ENCODE data around the gene ESPL1. TPM values are rescaled to one million over a fixed set of nuclear protein-coding genes. Genes with fewer than 3 reads are reported as not detected.

Gene ESPL1
- total RNA-seq, 1 experiment from 2014 or later, result 61.4 TPM

DNA sequence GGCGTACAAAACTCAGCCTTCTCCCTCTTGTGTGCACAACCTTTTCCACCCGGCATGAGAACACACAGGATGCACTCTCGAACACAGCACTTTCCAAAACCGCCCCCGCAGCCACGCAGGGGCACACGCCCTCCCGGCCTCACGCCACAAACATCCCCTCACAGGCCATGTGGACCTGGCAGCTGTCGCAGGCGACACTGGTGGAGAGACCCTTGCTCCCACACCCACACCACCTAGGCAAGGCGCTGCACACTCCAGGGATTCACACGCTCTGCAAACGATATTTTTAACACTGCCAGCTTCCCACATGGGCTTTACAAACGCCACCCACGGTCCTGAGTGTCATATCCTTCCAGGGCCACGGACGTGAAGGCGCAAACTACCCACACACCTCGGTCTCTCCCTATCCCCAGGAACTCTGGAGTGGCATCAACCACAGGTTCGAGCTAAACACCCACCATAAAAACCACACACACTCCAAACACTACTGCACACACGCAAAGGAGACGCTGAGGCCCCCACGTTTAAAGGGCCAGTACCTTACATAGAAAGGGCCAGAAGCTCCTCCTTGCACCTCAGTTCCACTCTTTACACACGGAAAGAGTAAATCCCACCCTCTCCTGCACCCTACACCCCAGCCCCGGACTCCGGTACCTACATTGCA, 48.7 kb upstream of the ESPL1 start:
- peaks cover 2% of the 10 kb centered on the region; the same call in 1 of the 2 replicates for H3K36me3 Mint-ChIP-seq
- H3K27ac Mint-ChIP-seq, result peak overlapping the region; percentile 28; the same call in 1 of the 2 replicates
- ChIA-PET POLR2A (interaction anchor here (0.9 to 1.3 kb wide), 3 partner anchors 12 to 32 kb away, joined by 6 read pairs; a partner anchor contains a TSS), CTCF (interaction anchor here (0.7 to 12.2 kb wide), 14 partner anchors 7 to 202 kb away, joined by 3 to 333 read pairs (median 9); partner anchors contain the start of genes ESPL1 and SP1)
- DNase-seq (ENCODE audit: low spot score), result no peak
- peaks cover 7% of the 10 kb centered on the region; the same call in 1 of the 2 replicates for H3K27me3 Mint-ChIP-seq (ENCODE audit: low read depth)
- no peak for ATAC-seq
- H3K4me3 Mint-ChIP-seq, result peak overlapping the region; percentile 90
- peaks cover 75% of the 10 kb centered on the region for H3K4me1 Mint-ChIP-seq
- TF ChIP-seq EMX1 (CRISPR knock-in tag; IDR thresholded peaks at IDR 0.05), result no peak
- TF ChIP-seq ZNF416 (CRISPR knock-in tag; IDR thresholded peaks at IDR 0.05), result no peak
- TF ChIP-seq CBFB (CRISPR knock-in tag; IDR thresholded peaks at IDR 0.05; ENCODE audit: low read depth), result no peak
- TF ChIP-seq, protein P1, sequence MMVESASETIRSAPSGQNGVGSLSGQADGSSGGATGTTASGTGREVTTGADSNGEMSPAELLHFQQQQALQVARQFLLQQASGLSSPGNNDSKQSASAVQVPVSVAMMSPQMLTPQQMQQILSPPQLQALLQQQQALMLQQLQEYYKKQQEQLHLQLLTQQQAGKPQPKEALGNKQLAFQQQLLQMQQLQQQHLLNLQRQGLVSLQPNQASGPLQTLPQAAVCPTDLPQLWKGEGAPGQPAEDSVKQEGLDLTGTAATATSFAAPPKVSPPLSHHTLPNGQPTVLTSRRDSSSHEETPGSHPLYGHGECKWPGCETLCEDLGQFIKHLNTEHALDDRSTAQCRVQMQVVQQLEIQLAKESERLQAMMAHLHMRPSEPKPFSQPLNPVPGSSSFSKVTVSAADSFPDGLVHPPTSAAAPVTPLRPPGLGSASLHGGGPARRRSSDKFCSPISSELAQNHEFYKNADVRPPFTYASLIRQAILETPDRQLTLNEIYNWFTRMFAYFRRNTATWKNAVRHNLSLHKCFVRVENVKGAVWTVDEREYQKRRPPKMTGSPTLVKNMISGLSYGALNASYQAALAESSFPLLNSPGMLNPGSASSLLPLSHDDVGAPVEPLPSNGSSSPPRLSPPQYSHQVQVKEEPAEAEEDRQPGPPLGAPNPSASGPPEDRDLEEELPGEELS (CRISPR knock-in tag; IDR thresholded peaks at IDR 0.05), result no peak
- no peak for TF ChIP-seq SP1 (CRISPR knock-in tag; conservative IDR thresholded peaks at IDR 0.05)
- TF ChIP-seq, protein P2, sequence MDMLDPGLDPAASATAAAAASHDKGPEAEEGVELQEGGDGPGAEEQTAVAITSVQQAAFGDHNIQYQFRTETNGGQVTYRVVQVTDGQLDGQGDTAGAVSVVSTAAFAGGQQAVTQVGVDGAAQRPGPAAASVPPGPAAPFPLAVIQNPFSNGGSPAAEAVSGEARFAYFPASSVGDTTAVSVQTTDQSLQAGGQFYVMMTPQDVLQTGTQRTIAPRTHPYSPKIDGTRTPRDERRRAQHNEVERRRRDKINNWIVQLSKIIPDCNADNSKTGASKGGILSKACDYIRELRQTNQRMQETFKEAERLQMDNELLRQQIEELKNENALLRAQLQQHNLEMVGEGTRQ (CRISPR knock-in tag; IDR thresholded peaks at IDR 0.05), result no peak
- no peak for TF ChIP-seq NR2C2 (CRISPR knock-in tag; IDR thresholded peaks at IDR 0.05)
- TF ChIP-seq ATF1 (CRISPR knock-in tag; IDR thresholded peaks at IDR 0.05), result no peak
- no peak for TF ChIP-seq TP53 (CRISPR knock-in tag; IDR thresholded peaks at IDR 0.05)
- TF ChIP-seq TEAD1 (CRISPR knock-in tag; IDR thresholded peaks at IDR 0.05), result no peak
- TF ChIP-seq, protein P3, sequence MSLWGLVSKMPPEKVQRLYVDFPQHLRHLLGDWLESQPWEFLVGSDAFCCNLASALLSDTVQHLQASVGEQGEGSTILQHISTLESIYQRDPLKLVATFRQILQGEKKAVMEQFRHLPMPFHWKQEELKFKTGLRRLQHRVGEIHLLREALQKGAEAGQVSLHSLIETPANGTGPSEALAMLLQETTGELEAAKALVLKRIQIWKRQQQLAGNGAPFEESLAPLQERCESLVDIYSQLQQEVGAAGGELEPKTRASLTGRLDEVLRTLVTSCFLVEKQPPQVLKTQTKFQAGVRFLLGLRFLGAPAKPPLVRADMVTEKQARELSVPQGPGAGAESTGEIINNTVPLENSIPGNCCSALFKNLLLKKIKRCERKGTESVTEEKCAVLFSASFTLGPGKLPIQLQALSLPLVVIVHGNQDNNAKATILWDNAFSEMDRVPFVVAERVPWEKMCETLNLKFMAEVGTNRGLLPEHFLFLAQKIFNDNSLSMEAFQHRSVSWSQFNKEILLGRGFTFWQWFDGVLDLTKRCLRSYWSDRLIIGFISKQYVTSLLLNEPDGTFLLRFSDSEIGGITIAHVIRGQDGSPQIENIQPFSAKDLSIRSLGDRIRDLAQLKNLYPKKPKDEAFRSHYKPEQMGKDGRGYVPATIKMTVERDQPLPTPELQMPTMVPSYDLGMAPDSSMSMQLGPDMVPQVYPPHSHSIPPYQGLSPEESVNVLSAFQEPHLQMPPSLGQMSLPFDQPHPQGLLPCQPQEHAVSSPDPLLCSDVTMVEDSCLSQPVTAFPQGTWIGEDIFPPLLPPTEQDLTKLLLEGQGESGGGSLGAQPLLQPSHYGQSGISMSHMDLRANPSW (CRISPR knock-in tag; conservative IDR thresholded peaks at IDR 0.05; ENCODE audit: low read depth), result no peak
- no peak for TF ChIP-seq ZNF317 (CRISPR knock-in tag; IDR thresholded peaks at IDR 0.05; ENCODE audit: borderline replicate concordance, low read depth)
- no peak for TF ChIP-seq MXD4 (CRISPR knock-in tag; IDR thresholded peaks at IDR 0.05; ENCODE audit: borderline replicate concordance)
- no peak for TF ChIP-seq RELA (CRISPR knock-in tag; IDR thresholded peaks at IDR 0.05; ENCODE audit: borderline replicate concordance)
- TF ChIP-seq MYBL2 (CRISPR knock-in tag; IDR thresholded peaks at IDR 0.05), result no peak
- TF ChIP-seq, protein P4, sequence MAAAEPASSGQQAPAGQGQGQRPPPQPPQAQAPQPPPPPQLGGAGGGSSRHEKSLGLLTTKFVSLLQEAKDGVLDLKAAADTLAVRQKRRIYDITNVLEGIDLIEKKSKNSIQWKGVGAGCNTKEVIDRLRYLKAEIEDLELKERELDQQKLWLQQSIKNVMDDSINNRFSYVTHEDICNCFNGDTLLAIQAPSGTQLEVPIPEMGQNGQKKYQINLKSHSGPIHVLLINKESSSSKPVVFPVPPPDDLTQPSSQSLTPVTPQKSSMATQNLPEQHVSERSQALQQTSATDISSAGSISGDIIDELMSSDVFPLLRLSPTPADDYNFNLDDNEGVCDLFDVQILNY (CRISPR knock-in tag; IDR thresholded peaks at IDR 0.05), result no peak
- no peaks in the 10 kb centered on the region for H3K9me3 Mint-ChIP-seq

DNA sequence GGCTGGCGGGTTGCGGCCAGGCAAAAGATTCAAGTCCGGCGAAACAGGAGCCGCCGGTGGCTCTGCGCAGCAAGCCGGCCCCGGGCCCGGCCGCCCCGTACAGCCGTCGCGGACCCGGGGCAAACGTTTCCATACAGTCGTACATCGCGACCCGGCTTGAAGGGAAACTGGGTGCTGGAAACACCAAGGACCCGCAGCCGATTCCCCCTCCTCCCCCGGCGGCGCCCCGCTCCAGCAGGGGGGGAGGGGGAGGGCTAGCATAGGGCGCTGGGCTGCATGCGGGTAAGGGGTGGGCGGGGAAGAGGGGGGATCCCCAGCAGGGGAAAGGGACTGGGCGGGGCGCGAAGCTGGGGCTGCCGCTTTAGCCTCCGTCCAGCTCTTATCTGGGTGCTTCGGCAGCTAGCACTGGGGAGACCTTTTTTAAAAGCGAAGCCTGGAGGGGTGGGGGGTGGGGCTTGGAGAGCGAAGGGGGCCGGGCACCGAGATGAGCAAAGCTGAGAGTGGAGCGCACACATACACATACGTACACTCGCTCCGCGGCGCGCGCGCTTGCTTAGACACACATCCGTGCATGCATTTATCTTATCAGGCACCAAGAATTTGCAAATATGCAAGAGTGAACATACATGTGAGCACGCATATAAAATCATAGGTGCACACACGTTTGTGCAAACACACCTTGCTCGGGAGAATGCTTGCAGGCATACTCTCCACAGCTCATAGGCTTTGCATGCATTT, 48.0 kb upstream of the ESPL1 start:
- peak overlapping the region; percentile 90 for H3K4me3 Mint-ChIP-seq
- ATAC-seq (peak; percentile 0), DNase-seq (ENCODE audit: low spot score) (peak; percentile 67)
- H3K9me3 Mint-ChIP-seq, result no peaks in the 10 kb centered on the region
- peak overlapping the region; percentile 98 for H3K27ac Mint-ChIP-seq
- POLR2A ChIA-PET, result interaction anchor here (0.9 to 2.4 kb wide), 5 partner anchors 11 to 40 kb away, joined by 3 to 7 read pairs (median 6); partner anchors contain the start of genes CSAD and ZNF740
- peaks cover 75% of the 10 kb centered on the region for H3K4me1 Mint-ChIP-seq
- CTCF ChIA-PET, result interaction anchor here (0.6 to 2.7 kb wide), 17 partner anchors 8 to 201 kb away, joined by 3 to 15 read pairs (median 7); partner anchors contain the start of genes ESPL1, PFDN5 and SP1
- H3K27me3 Mint-ChIP-seq (ENCODE audit: low read depth), result peaks cover 7% of the 10 kb centered on the region; the same call in 1 of the 2 replicates
- no peaks in the 10 kb centered on the region for H3K36me3 Mint-ChIP-seq
- TF ChIP-seq ZNF232 (CRISPR knock-in tag; IDR thresholded peaks at IDR 0.05), result 0 out of 2 replicates have a peak, but pooled peaks have one; percentile 28
- TF ChIP-seq NR1H2 (CRISPR knock-in tag; IDR thresholded peaks at IDR 0.05), result no peak
- TF ChIP-seq, protein P5, sequence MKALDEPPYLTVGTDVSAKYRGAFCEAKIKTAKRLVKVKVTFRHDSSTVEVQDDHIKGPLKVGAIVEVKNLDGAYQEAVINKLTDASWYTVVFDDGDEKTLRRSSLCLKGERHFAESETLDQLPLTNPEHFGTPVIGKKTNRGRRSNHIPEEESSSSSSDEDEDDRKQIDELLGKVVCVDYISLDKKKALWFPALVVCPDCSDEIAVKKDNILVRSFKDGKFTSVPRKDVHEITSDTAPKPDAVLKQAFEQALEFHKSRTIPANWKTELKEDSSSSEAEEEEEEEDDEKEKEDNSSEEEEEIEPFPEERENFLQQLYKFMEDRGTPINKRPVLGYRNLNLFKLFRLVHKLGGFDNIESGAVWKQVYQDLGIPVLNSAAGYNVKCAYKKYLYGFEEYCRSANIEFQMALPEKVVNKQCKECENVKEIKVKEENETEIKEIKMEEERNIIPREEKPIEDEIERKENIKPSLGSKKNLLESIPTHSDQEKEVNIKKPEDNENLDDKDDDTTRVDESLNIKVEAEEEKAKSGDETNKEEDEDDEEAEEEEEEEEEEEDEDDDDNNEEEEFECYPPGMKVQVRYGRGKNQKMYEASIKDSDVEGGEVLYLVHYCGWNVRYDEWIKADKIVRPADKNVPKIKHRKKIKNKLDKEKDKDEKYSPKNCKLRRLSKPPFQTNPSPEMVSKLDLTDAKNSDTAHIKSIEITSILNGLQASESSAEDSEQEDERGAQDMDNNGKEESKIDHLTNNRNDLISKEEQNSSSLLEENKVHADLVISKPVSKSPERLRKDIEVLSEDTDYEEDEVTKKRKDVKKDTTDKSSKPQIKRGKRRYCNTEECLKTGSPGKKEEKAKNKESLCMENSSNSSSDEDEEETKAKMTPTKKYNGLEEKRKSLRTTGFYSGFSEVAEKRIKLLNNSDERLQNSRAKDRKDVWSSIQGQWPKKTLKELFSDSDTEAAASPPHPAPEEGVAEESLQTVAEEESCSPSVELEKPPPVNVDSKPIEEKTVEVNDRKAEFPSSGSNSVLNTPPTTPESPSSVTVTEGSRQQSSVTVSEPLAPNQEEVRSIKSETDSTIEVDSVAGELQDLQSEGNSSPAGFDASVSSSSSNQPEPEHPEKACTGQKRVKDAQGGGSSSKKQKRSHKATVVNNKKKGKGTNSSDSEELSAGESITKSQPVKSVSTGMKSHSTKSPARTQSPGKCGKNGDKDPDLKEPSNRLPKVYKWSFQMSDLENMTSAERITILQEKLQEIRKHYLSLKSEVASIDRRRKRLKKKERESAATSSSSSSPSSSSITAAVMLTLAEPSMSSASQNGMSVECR (CRISPR knock-in tag; IDR thresholded peaks at IDR 0.05; ENCODE audit: borderline replicate concordance), result no peak
- TF ChIP-seq KAT7 (CRISPR knock-in tag; IDR thresholded peaks at IDR 0.05; ENCODE audit: borderline replicate concordance), result 0 out of 2 replicates have a peak, but pooled peaks have one; percentile 59
- TF ChIP-seq ZNF423 (CRISPR knock-in tag; IDR thresholded peaks at IDR 0.05), result no peak
- no peak for TF ChIP-seq TCF7 (CRISPR knock-in tag; IDR thresholded peaks at IDR 0.05; ENCODE audit: low read depth)
- TF ChIP-seq TP53 (CRISPR knock-in tag; IDR thresholded peaks at IDR 0.05), result 0 out of 2 replicates have a peak, but pooled peaks have one; percentile 31
- TF ChIP-seq ZNF317 (CRISPR knock-in tag; IDR thresholded peaks at IDR 0.05; ENCODE audit: borderline replicate concordance, low read depth), result no peak

All from WTC11 (cell line).